PFSK-1 (cell line): ENCODE results near the gene MAPT.

Experiments used
- FOXP2 ChIP-seq: optimal IDR thresholded peaks from 2 replicates; pipeline ENCODE3; 2011; ENCODE audit warnings: borderline replicate concordance, control low read depth, inconsistent platforms; ENCODE audit not compliant: insufficient read depth; ENCODE audit errors: extremely low read length, extremely low read depth
- POLR2AphosphoS5 ChIP-seq: IDR thresholded peaks from 2 replicates; pipeline ENCODE4 v1.6.1; 2012; ENCODE audit warnings: low read depth, mild to moderate bottlenecking, control low read depth, low read length, moderate library complexity
- SIN3A ChIP-seq: IDR thresholded peaks from 2 replicates; pipeline ENCODE4 v1.6.1; 2012; ENCODE audit warnings: mild to moderate bottlenecking, low read length, moderate library complexity, borderline replicate concordance; ENCODE audit not compliant: insufficient read depth
- TAF1 ChIP-seq: IDR thresholded peaks from 2 replicates; pipeline ENCODE4 v1.6.1; 2012; ENCODE audit warnings: low read length, control low read depth, borderline replicate concordance; ENCODE audit not compliant: insufficient read depth
- TF ChIP-seq, protein P1 (sequence below), 2 experiments: IDR thresholded peaks; 2 replicates each; pipeline versions ENCODE4 v1.6.1 to v1.8.0; 2011 to 2012; ENCODE audit warnings: low read depth in 2 of 2, low read length in 2 of 2, control low read depth in 1 of 2, inconsistent platforms in 1 of 2, mild to moderate bottlenecking in 1 of 2, moderate library complexity in 1 of 2; ENCODE audit not compliant: insufficient read depth in 1 of 2

Gene MAPT

DNA sequence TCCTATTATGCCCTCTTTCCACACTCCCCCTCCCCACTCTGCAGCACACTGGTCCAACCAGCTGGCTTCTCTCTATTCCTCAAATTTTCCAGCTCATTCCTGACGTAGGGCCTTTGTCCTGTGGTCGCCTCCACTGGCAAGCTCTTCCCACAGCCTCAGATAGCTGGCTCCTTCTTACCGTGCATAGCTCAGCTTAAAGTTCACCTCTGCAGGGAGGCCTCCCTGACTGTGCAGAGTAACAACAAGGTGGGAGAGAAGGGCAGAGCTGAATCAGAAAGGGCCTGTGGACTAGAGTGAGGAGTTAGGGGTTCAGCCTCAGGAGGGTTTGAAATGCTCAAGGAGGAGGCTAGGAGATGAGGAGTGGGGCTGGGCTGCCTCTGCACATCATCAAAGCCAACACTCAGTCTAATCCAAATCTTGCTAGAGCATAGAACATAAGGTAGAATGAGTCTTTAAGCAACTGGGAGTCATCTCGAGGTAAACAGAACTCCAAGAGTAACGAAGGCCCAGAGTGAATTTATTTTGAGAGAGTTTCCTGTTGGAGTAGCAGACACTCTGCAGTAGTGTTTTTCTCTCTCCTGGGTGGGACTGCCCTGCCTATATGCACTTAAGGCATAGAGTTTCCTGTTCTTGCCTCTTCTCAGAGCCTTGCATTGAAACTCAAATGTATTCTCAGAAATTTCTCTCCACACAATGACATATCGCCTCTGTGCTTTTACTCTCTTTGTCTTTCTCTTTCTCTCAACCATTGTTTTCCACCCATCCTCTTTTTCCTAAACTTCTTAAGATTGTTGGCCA is 30.3 kb upstream of the MAPT start:
- TF ChIP-seq POLR2AphosphoS5: no peak
- TF ChIP-seq SIN3A: no peak
- no peak for TF ChIP-seq FOXP2
- TF ChIP-seq TAF1: no peak
- TF ChIP-seq, protein P1, sequence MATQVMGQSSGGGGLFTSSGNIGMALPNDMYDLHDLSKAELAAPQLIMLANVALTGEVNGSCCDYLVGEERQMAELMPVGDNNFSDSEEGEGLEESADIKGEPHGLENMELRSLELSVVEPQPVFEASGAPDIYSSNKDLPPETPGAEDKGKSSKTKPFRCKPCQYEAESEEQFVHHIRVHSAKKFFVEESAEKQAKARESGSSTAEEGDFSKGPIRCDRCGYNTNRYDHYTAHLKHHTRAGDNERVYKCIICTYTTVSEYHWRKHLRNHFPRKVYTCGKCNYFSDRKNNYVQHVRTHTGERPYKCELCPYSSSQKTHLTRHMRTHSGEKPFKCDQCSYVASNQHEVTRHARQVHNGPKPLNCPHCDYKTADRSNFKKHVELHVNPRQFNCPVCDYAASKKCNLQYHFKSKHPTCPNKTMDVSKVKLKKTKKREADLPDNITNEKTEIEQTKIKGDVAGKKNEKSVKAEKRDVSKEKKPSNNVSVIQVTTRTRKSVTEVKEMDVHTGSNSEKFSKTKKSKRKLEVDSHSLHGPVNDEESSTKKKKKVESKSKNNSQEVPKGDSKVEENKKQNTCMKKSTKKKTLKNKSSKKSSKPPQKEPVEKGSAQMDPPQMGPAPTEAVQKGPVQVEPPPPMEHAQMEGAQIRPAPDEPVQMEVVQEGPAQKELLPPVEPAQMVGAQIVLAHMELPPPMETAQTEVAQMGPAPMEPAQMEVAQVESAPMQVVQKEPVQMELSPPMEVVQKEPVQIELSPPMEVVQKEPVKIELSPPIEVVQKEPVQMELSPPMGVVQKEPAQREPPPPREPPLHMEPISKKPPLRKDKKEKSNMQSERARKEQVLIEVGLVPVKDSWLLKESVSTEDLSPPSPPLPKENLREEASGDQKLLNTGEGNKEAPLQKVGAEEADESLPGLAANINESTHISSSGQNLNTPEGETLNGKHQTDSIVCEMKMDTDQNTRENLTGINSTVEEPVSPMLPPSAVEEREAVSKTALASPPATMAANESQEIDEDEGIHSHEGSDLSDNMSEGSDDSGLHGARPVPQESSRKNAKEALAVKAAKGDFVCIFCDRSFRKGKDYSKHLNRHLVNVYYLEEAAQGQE (IDR thresholded peaks at IDR 0.05; ENCODE audit: insufficient read depth in 1 of 2, low read depth in 2 of 2, low read length in 2 of 2): no peak

DNA sequence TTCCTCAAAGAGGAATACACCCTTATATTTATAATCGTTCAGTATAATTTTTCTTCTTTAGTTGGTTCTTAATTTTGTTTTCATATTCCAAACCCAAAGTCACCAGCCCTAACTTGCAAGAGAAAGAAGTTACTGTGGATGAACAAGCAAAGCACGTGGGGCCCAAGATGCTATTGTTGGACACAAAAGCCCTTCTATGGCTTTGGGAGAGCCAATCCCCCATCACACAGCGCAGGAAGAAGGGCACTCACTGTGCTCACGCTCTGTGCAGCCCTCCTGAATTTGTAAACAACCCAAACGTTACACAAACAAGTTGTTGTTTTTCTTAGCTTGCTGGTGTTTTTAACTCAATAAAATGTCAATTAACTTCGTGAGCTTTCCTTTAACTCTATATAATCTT is 27.2 kb upstream of the MAPT start:
- TF ChIP-seq, protein P1 (IDR thresholded peaks at IDR 0.05; ENCODE audit: insufficient read depth in 1 of 2, low read depth in 2 of 2, low read length in 2 of 2): no peak
- TF ChIP-seq TAF1 (no peak), SIN3A (no peak), FOXP2 (no peak), POLR2AphosphoS5 (no peak)

DNA sequence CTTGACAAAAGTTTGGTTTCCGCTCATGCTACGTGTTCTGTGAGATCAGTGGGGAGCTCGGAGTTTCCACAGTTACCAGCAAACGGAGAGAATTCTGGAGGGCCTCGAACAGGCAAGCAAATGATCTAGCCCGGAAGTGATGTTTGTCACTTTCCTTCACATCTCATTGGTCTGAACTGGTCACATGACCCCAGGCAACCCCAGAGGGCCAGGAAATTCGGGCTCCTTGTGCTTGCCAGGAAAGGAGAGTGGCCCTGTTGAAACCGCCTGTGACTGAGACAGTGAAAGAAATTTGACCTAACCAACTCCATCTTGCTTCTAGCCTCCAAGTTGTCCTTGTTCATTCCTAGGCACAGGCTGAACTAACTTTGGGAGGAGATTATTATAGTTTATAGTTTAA is 26.7 kb upstream of the MAPT start:
- no peak for TF ChIP-seq POLR2AphosphoS5
- no peak for TF ChIP-seq FOXP2
- no peak for TF ChIP-seq TAF1
- no peak for TF ChIP-seq SIN3A
- TF ChIP-seq, protein P1 (IDR thresholded peaks at IDR 0.05; ENCODE audit: insufficient read depth in 1 of 2, low read depth in 2 of 2, low read length in 2 of 2): no peak

DNA sequence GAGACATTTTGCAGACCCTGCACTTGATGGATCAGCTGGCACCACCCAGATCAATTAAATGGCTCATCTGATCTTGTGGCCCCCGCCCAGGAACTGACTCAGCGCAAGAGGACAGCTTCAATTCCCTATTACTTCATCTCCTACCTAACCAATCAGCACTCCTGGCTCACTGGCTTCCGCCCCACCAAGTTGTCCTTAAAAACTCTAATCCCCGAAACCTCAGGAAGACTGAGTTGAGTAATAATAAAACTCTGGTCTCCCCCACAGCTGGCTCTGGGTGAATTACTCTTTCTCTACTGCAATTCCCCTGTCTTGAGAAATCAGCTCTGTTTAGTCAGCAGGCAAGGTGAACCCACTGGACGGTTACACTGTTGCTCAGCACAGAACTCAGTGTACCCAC is 26.1 kb upstream of the MAPT start:
- TF ChIP-seq SIN3A: no peak
- TF ChIP-seq, protein P1 (IDR thresholded peaks at IDR 0.05; ENCODE audit: insufficient read depth in 1 of 2, low read depth in 2 of 2, low read length in 2 of 2): no peak
- TF ChIP-seq POLR2AphosphoS5: no peak
- no peak for TF ChIP-seq FOXP2
- TF ChIP-seq TAF1: no peak

DNA sequence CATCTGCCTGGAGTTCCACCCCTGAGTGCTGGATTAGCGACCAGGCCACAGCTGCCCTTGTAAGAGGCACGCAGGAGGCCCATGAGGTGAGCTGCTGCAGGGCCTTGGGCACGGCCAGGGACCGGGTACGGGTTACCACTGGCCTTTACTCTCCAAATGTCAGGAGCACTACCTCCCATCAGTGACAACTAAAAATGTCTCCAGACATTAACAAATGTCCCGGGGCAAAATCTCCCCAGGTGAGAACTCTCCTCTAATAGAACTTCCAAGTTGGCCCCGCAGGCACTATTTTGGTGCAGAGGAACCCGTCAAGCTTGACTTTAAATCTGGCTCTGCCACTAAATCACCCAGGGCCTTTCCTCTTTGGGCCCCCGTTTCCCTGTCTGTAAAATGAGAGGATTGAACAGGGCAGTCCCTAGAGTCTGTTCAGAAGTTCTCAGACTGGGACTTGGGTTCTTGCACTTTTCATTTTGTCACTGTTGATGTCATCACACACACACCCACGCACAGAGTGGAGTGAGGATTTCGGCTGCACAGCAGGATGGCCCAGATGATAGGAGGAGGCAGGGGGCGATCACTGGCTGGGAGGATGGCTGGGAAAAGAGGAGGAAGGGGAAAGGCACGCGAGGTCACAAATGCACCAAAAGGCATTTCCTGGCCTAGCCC is 24.5 kb upstream of the MAPT start:
- TF ChIP-seq SIN3A (no peak), FOXP2 (no peak), TAF1 (no peak), POLR2AphosphoS5 (no peak)
- TF ChIP-seq, protein P1 (IDR thresholded peaks at IDR 0.05; ENCODE audit: insufficient read depth in 1 of 2, low read depth in 2 of 2, low read length in 2 of 2): no peak
